Ovary (tissue), 3 donors: Measurements from ENCODE around the gene USP36.

ENCODE experiments used
- EP300 ChIP-seq: sonication (generic); formaldehyde crosslinking; IDR thresholded peaks from one replicate; pipeline ENCODE4 v1.6.1; 2017; ENCODE audit warnings: antibody characterized with exemption
- POLR2A ChIP-seq: fragments of 450-650 bp; IDR thresholded peaks from one replicate; pipeline ENCODE4 v1.6.1; 2017; ENCODE audit warnings: antibody characterized with exemption, mild to moderate bottlenecking, moderate library complexity
- TF ChIP-seq, protein P1 (sequence below), 3 donors: fragments of 450-650 bp in 2 of 3; fragments of 200-600 bp in 1 of 3; IDR thresholded peaks; one replicate each; pipeline versions ENCODE4 v1.5.1 to v1.8.0; 2016 to 2022; ENCODE audit warnings: antibody characterized with exemption in 3 of 3, mild to moderate bottlenecking in 1 of 3
- donor health status: DM: no; HTN: no; CAD: no.

DNA sequence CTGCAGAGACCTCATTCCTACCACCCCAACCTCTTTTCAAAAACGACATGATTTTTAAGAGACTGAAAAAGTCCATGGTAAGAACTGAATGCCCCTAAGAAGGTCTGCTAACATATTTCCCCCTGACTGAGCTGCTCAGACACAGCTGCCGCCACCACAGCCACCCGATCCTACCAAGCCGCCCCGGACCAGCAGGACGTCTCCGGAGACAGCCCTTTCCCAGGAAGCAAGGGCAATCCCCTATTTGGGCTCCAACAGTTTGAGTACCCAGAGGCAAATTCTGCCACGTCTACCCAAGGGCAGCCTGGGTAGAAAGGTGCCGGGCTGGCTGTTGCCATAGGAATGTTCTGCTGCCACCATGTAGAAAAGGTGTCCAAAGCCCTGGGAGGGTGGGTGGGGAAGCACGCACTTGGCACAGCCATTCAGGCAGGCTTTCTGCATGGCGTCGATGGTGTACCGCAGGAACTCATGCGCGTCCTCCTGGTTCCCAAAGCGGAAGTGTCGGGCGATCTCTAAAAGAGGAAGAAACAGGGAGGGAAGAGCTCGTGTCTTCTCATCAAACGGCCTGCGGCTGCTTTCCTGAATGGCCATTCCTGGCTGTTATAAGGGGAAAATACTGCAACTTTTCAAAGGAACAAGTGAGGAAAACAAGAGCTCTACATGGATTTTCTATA is 13.6 kb downstream of the USP36 start:
- TF ChIP-seq, protein P1, sequence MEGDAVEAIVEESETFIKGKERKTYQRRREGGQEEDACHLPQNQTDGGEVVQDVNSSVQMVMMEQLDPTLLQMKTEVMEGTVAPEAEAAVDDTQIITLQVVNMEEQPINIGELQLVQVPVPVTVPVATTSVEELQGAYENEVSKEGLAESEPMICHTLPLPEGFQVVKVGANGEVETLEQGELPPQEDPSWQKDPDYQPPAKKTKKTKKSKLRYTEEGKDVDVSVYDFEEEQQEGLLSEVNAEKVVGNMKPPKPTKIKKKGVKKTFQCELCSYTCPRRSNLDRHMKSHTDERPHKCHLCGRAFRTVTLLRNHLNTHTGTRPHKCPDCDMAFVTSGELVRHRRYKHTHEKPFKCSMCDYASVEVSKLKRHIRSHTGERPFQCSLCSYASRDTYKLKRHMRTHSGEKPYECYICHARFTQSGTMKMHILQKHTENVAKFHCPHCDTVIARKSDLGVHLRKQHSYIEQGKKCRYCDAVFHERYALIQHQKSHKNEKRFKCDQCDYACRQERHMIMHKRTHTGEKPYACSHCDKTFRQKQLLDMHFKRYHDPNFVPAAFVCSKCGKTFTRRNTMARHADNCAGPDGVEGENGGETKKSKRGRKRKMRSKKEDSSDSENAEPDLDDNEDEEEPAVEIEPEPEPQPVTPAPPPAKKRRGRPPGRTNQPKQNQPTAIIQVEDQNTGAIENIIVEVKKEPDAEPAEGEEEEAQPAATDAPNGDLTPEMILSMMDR (IDR thresholded peaks at IDR 0.05), result no peak
- TF ChIP-seq POLR2A, result no peak
- TF ChIP-seq EP300, result no peak
